Endodermal cell (in vitro differentiated cells): ENCODE data around the gene SLIT3. TPM values are rescaled to one million over a fixed set of nuclear protein-coding genes. Genes with fewer than 3 reads are reported as not detected.

Experiments
- DNase-seq: peaks from one replicate; pipeline ENCODE4 v3.0.0-alpha.2; 2017
- H3K27ac ChIP-seq: 2 replicates; pipeline ENCODE4 v1.5.1; 2013; ENCODE audit warnings: mild to moderate bottlenecking, low read depth, low read length, moderate library complexity
- H3K27me3 ChIP-seq: 2 replicates; pipeline ENCODE4 v1.6.1; 2013; ENCODE audit warnings: mild to moderate bottlenecking, low read length, moderate library complexity; ENCODE audit not compliant: insufficient read depth, control insufficient read depth, poor library complexity, severe bottlenecking
- H3K36me3 ChIP-seq: 2 replicates; pipeline ENCODE4 v1.7.0; 2013; ENCODE audit warnings: mild to moderate bottlenecking, low read length, moderate library complexity; ENCODE audit not compliant: control insufficient read depth, insufficient read depth
- H3K4me1 ChIP-seq: one replicate; pipeline ENCODE4 v1.7.0; 2013; ENCODE audit warnings: low read length; ENCODE audit not compliant: control insufficient read depth, insufficient read depth
- H3K4me3 ChIP-seq: 2 replicates; pipeline ENCODE4 v1.5.1; 2013; ENCODE audit warnings: mild to moderate bottlenecking, low read length, moderate library complexity
- H3K9ac ChIP-seq: 2 replicates; pipeline ENCODE4 v1.6.1; 2013; ENCODE audit warnings: mild to moderate bottlenecking, low read length, moderate library complexity; ENCODE audit not compliant: poor library complexity, severe bottlenecking; ENCODE audit errors: extremely low read depth
- H3K9me3 ChIP-seq: 2 replicates; pipeline ENCODE4 v1.6.1; 2013; ENCODE audit warnings: mild to moderate bottlenecking, low read length, moderate library complexity; ENCODE audit not compliant: control insufficient read depth
- H3K27ac Mint-ChIP-seq: 2 replicates; pipeline ENCODE4 v1.8.0; 2020; ENCODE audit warnings: mixed read lengths
- H3K27me3 Mint-ChIP-seq: 2 replicates; pipeline ENCODE4 v1.8.0; 2021; ENCODE audit warnings: mild to moderate bottlenecking, mixed read lengths; ENCODE audit not compliant: insufficient read depth
- H3K36me3 Mint-ChIP-seq: 2 replicates; pipeline ENCODE4 v1.8.0; 2020; ENCODE audit warnings: low read depth, mixed read lengths
- H3K4me1 Mint-ChIP-seq: 2 replicates; pipeline ENCODE4 v1.8.0; 2020; ENCODE audit warnings: mixed read lengths
- H3K4me3 Mint-ChIP-seq: 2 replicates; pipeline ENCODE4 v1.8.0; 2020; ENCODE audit warnings: mild to moderate bottlenecking, moderate library complexity, mixed read lengths
- H3K9me3 Mint-ChIP-seq: 2 replicates; pipeline ENCODE4 v1.8.0; 2020; ENCODE audit warnings: mild to moderate bottlenecking, mixed read lengths
- WGBS, 2 experiments: methylation state at CpG; one replicate each; pipeline versions ENCODE4 v1.1.5 to v1.1.7; 2013; ENCODE audit warnings: missing lambda C conversion rate in 2 of 2, mixed read lengths in 1 of 2; ENCODE audit not compliant: insufficient coverage in 1 of 2, insufficient read length in 1 of 2; 5-methylcytosine and 5-hydroxymethylcytosine counted together
- total RNA-seq, 2 donors: library from RNA; stranded (reverse); fragmentation: NEBNext Ultra II Directional in 1 of 2; extraction: Animal tissue kit (Norgen Biotek cat#: 25700) in 1 of 2; gene quantifications; 2 replicates in 1 of 2; 3 replicates in 1 of 2; pipeline ENCODE4 v1.2.1, GENCODE V29; 2021
- TF ChIP-seq, protein P1 (sequence below): fragments of 200-600 bp; sonication (generic); conservative IDR thresholded peaks from 2 replicates; pipeline ENCODE4 v1.5.0; 2021; ENCODE audit warnings: antibody characterized with exemption, mild to moderate bottlenecking

Gene SLIT3
- total RNA-seq, 2 donors from 2014 or later = 2.5 to 3.4 TPM

DNA sequence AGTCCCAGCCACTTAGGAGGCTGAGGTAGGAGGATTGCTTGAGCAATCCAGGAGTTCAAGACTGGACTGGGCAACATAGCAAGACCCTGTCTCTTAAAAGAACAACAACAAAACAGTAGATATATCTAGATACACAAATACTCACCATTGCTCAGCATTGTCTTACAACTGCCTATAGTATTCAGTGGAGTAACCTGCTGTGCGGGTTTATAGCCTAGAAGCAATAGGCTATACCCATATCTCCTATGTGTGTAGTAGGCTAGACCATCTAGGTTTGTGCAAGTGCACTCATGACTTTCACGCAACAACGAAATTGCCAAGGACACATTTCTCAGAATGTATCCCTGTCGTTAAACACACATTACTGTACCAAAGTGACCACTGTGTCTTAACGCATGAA, 44.7 kb downstream of the SLIT3 start:
- H3K9me3 ChIP-seq = no peaks in the 10 kb centered on the region
- Mint-ChIP-seq H3K27ac (no peak overlapping the region), H3K9me3 (no peaks in the 10 kb centered on the region), H3K36me3 (no peaks in the 10 kb centered on the region), H3K4me1 (no peaks in the 10 kb centered on the region), H3K4me3 (no peak overlapping the region), H3K27me3 (peaks cover 15% of the 10 kb centered on the region)
- no peak overlapping the region for H3K9ac ChIP-seq
- DNase-seq = no peak
- H3K4me3 ChIP-seq = no peak overlapping the region
- 86 to 100% methylated on average over 2 to 4 of the region's 5 CpGs for WGBS, 2 experiments
- H3K27ac ChIP-seq = no peak overlapping the region
- no peaks in the 10 kb centered on the region for H3K4me1 ChIP-seq
- TF ChIP-seq, protein P1, sequence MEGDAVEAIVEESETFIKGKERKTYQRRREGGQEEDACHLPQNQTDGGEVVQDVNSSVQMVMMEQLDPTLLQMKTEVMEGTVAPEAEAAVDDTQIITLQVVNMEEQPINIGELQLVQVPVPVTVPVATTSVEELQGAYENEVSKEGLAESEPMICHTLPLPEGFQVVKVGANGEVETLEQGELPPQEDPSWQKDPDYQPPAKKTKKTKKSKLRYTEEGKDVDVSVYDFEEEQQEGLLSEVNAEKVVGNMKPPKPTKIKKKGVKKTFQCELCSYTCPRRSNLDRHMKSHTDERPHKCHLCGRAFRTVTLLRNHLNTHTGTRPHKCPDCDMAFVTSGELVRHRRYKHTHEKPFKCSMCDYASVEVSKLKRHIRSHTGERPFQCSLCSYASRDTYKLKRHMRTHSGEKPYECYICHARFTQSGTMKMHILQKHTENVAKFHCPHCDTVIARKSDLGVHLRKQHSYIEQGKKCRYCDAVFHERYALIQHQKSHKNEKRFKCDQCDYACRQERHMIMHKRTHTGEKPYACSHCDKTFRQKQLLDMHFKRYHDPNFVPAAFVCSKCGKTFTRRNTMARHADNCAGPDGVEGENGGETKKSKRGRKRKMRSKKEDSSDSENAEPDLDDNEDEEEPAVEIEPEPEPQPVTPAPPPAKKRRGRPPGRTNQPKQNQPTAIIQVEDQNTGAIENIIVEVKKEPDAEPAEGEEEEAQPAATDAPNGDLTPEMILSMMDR = no peak
- H3K36me3 ChIP-seq = no peaks in the 10 kb centered on the region
- H3K27me3 ChIP-seq = no peaks in the 10 kb centered on the region

DNA sequence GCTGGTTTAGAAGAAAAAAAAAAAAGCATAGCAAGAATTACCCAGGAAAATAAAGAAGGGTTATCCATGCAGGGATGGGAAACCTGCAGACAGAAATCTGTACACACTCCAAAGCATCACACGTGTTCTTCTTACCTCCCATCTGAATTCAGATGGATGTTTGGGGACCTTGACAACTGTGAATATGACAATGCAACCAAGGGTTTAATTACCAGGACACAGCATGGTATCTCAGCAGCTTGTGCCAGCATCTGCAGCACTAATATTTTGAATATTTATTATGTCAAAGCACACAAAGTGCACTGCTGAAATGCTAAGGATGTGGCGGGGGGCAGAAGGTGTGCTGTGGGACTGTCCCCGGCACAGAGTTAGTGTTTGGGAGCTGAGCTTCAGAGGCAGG, 47.9 kb downstream of the SLIT3 start:
- H3K4me1 ChIP-seq = no peaks in the 10 kb centered on the region
- peaks cover 11% of the 10 kb centered on the region for H3K4me1 Mint-ChIP-seq

DNA sequence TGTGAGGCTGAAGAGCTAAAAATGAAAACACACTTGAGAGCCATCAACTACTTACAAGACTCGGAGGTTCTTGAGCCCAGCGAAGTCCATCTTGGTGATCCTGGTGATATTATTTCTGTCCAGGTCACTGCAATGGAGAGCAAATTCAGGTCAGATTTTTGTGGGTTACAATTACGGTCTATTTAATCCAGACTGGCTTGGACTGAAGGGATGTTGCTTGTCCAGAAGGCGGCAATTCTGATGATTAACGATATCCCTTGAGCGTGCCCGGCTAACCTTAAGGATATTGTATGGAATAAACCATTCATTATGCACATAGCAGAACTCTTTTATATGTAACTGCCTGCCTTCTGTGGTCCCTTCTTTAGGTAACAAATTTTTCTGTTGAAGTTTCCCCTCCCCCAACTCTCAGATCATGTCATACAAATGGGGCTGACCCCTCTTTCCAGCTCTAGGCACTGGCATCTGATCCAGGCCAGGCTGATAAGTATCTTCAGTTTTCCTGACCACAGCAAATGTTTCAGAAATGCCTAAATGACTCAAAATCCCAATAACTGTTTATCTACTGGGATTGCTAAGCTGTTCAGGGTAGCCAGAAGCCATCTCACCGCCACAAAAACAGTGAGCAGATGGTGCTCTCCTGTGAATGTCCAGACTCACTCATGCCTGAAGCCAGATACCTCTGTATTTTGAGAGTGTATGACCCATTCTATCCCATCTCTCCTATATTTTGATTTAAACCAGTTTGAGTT, 49.4 kb downstream of the SLIT3 start:
- peaks cover 4% of the 10 kb centered on the region for H3K27me3 Mint-ChIP-seq
- Histone ChIP-seq H3K4me1 (no peaks in the 10 kb centered on the region), H3K9me3 (no peaks in the 10 kb centered on the region), H3K27me3 (no peaks in the 10 kb centered on the region), H3K36me3 (no peaks in the 10 kb centered on the region), H3K27ac (no peak overlapping the region), H3K4me3 (no peak overlapping the region), H3K9ac (no peak overlapping the region)
- no peak overlapping the region for H3K4me3 Mint-ChIP-seq
- WGBS, 2 experiments = 95 to 100% methylated on average over 4 to 8 of the region's 8 CpGs
- H3K4me1 Mint-ChIP-seq = peaks cover 11% of the 10 kb centered on the region
- H3K27ac Mint-ChIP-seq = no peak overlapping the region
- H3K9me3 Mint-ChIP-seq = no peaks in the 10 kb centered on the region
- DNase-seq = no peak
- TF ChIP-seq, protein P1 = no peak
- no peaks in the 10 kb centered on the region for H3K36me3 Mint-ChIP-seq

More for the DNA sequence above, 47.9 kb downstream of the SLIT3 start:
- no peak overlapping the region for H3K9ac ChIP-seq
- TF ChIP-seq, protein P1 = no peak
- no peak overlapping the region for H3K27ac ChIP-seq
- no peak overlapping the region for H3K27ac Mint-ChIP-seq
- H3K4me3 Mint-ChIP-seq = no peak overlapping the region
- H3K36me3 Mint-ChIP-seq = no peaks in the 10 kb centered on the region
- no peak for DNase-seq
- H3K36me3 ChIP-seq = no peaks in the 10 kb centered on the region
- no peaks in the 10 kb centered on the region for H3K27me3 ChIP-seq
- no peaks in the 10 kb centered on the region for H3K9me3 ChIP-seq
- H3K4me3 ChIP-seq = no peak overlapping the region
- H3K9me3 Mint-ChIP-seq = no peaks in the 10 kb centered on the region
- peaks cover 10% of the 10 kb centered on the region for H3K27me3 Mint-ChIP-seq
- 93 to 100% methylated on average over 2 to 3 of the region's 3 CpGs for WGBS, 2 experiments
